ENCODE results near the gene PRDM16. TPM values are rescaled to one million over a fixed set of nuclear protein-coding genes. Genes with fewer than 3 reads are reported as not detected.

The PRDM16 gene
- total and polyA plus RNA-seq, 2 of the 13 experiments (the other 11 are each of a cell fraction or from before 2014, with no cell fraction given), result 0.15 to 0.81 TPM

GRCh38 chr1:3292868-3293562 lies 224.0 kb downstream of the PRDM16 start (continued):
- TF ChIP-seq TRAFD1 (CRISPR knock-in tag; IDR thresholded peaks at IDR 0.05; ENCODE audit: borderline replicate concordance), result no peak
- peak in 1 of 2 experiments; percentile 89; a peak in 2 of 4 replicates for TF ChIP-seq EP300 (IDR thresholded peaks at IDR 0.05; ENCODE audit: low read depth in 2 of 2, low read length in 2 of 2)
- TF ChIP-seq EP300 (CRISPR knock-in tag; IDR thresholded peaks at IDR 0.05; ENCODE audit: borderline replicate concordance), result peak; percentile 73
- TF ChIP-seq ZNF616 (CRISPR knock-in tag; IDR thresholded peaks at IDR 0.05; ENCODE audit: low read depth), result no peak
- no peak for TF ChIP-seq CENPT (CRISPR knock-in tag; IDR thresholded peaks at IDR 0.05; ENCODE audit: low read depth)
- no peak for TF ChIP-seq EHMT2 (IDR thresholded peaks at IDR 0.05; ENCODE audit: borderline replicate concordance, low read depth, low read length)
- no peak for TF ChIP-seq ZNF788 (CRISPR knock-in tag; IDR thresholded peaks at IDR 0.05; ENCODE audit: borderline replicate concordance)
- no peak for TF ChIP-seq TP53 (CRISPR knock-in tag; conservative IDR thresholded peaks at IDR 0.05)
- TF ChIP-seq GFI1 (CRISPR knock-in tag; IDR thresholded peaks at IDR 0.05; ENCODE audit: borderline replicate concordance), result peak; percentile 17; the same call in 1 of the 2 replicates
- TF ChIP-seq ZNF468 (CRISPR knock-in tag; IDR thresholded peaks at IDR 0.05), result no peak
- TF ChIP-seq ZNF101 (CRISPR knock-in tag; IDR thresholded peaks at IDR 0.05; ENCODE audit: borderline replicate concordance, low read depth), result no peak
- TF ChIP-seq NKX3-1 (CRISPR knock-in tag; IDR thresholded peaks at IDR 0.05), result no peak
- no peak for TF ChIP-seq PCBP2 (optimal IDR thresholded peaks at IDR 0.05; ENCODE audit: low read depth, low read length, poor library complexity, severe bottlenecking)
- TF ChIP-seq ZNF446 (CRISPR knock-in tag; IDR thresholded peaks at IDR 0.05), result no peak
- TF ChIP-seq KAT2B (IDR thresholded peaks at IDR 0.05; ENCODE audit: borderline replicate concordance, low read depth, low read length), result no peak
- TF ChIP-seq CSRNP2 (CRISPR knock-in tag; conservative IDR thresholded peaks at IDR 0.05; ENCODE audit: low read depth), result no peak
- TF ChIP-seq ZNF235 (CRISPR knock-in tag; IDR thresholded peaks at IDR 0.05; ENCODE audit: borderline replicate concordance), result no peak
- peak; percentile 87 for TF ChIP-seq ARNTL (CRISPR knock-in tag; IDR thresholded peaks at IDR 0.05)
- TF ChIP-seq KDM1A (CRISPR knock-in tag; IDR thresholded peaks at IDR 0.05), result no peak
- no peak for TF ChIP-seq CCDC6 (CRISPR knock-in tag; IDR thresholded peaks at IDR 0.05)
- TF ChIP-seq NBN (conservative IDR thresholded peaks at IDR 0.05), result no peak
- no peak for TF ChIP-seq CC2D1A (CRISPR knock-in tag; IDR thresholded peaks at IDR 0.05)
- TF ChIP-seq ZNF572 (CRISPR knock-in tag; IDR thresholded peaks at IDR 0.05), result no peak
- TF ChIP-seq HNRNPLL (IDR thresholded peaks at IDR 0.05; ENCODE audit: low read depth, low read length, poor library complexity, severe bottlenecking), result peak; percentile 37
- TF ChIP-seq ZNF24 (IDR thresholded peaks at IDR 0.05), result no peak
- no peak for TF ChIP-seq ZNF333 (CRISPR knock-in tag; IDR thresholded peaks at IDR 0.05; ENCODE audit: borderline replicate concordance)
- TF ChIP-seq RXRB (CRISPR knock-in tag; IDR thresholded peaks at IDR 0.05; ENCODE audit: borderline replicate concordance), result peak; percentile 95
- TF ChIP-seq FIP1L1 (IDR thresholded peaks at IDR 0.05; ENCODE audit: borderline replicate concordance, insufficient read depth, low read depth, low read length), result no peak
- no peak for TF ChIP-seq CENPX (CRISPR knock-in tag; IDR thresholded peaks at IDR 0.05)
- peak; percentile 82; the same call in 1 of the 2 replicates for TF ChIP-seq ZNF430 (CRISPR knock-in tag; IDR thresholded peaks at IDR 0.05)
